ENCODE results near the gene CELF4. TPM values are rescaled to one million over a fixed set of nuclear protein-coding genes. Genes with fewer than 3 reads are reported as not detected.

The CELF4 gene
- total and polyA plus RNA-seq, 10 of the 15 experiments (the other 5 are each of a cell fraction or from before 2014, with no cell fraction given): 0.03 to 0.32 TPM; not detected in 8

DNA sequence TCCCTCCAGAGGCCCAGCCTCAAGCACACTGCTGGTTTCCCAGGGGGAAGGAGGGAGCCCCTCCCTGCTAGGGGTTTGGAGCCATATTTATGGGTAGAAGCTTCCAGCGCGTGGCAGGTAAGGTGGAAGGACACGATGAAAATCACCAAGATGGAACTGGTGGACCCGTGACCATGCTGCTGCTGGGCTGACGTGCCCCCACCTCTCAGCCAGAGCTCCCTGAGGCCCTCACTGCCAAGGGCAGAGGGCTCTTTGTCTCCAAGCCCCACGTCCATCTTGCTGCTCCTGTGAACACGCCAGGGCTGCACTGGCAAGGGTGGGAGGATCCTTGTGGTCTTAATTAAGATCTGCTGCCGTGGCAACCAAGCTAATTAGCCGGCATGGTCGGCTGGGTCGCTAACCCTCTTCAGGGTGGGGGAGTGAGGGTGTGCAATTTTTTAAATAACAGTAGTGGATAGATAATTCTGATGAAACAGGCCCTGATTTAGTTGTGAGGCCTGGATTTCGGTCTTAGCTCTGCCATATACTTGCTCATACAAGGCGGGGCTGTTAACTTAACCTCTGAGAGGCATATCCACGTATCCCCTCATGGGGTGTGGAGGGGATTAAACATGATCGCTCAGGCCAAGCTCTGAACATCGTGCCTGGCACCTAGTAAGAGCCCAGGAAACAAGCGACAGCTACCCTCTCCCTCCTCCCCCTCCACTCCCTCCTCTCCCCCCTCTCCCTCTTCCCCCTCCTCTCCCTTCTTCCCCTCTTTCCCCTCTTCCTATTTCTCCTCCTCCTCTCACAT is 232.8 kb downstream of the CELF4 start:
- no TSS peak for BruUV-seq (replicated peaks)
- Histone ChIP-seq H3K9me3 (replicated peaks; ENCODE audit: control insufficient read depth, insufficient read depth, low read length) (no peaks in the 10 kb centered on the region), H2AFZ (ENCODE audit: control insufficient read depth, low read depth, low read length) (no peak overlapping the region), H3K4me1 (ENCODE audit: control insufficient read depth, insufficient read depth, low read length) (no peaks in the 10 kb centered on the region), H3K9ac (ENCODE audit: control insufficient read depth, insufficient read depth, low read length) (no peak overlapping the region), H3K79me2 (ENCODE audit: control insufficient read depth, insufficient read depth, low read length) (no peaks in the 10 kb centered on the region), H3K4me2 (ENCODE audit: control insufficient read depth, insufficient read depth) (no peak overlapping the region), H3K4me3 (no peak overlapping the region), H3K27ac (ENCODE audit: control insufficient read depth, insufficient read depth) (no peak overlapping the region), H4K20me1 (ENCODE audit: control insufficient read depth, insufficient read depth) (no peaks in the 10 kb centered on the region), H3K36me3 (ENCODE audit: control insufficient read depth in 2 of 2, insufficient read depth in 2 of 2, low read length in 1 of 2) (no peaks in the 10 kb centered on the region), H3K27me3 (replicated peaks in 1 of 2; ENCODE audit: control insufficient read depth in 2 of 2, insufficient read depth in 2 of 2, low read length in 1 of 2) (no peaks in the 10 kb centered on the region; a peak in 3 of 4 replicates)
- CTCF ChIA-PET: interaction anchor here (1.0 kb wide), 1 partner anchor 10 kb away, joined by 3 read pairs; no protein-coding TSS in a partner anchor
- 13% methylated on average over 16 of the region's 17 CpGs for WGBS (ENCODE audit: insufficient coverage, insufficient replicate concordance, low lambda C conversion rate, missing lambda C conversion rate)
- SMC1A ChIA-PET (ENCODE audit: uncharacterized antibody, unreplicated experiment): no interaction called here
- intact Hi-C loops (cut with micrococcal nuclease; ENCODE audit: unreplicated experiment) (no loop called here), in situ Hi-C loops (cut with MboI) (no loop called here)
- POLR2A ChIA-PET: no interaction called here
- DNase-seq (ENCODE audit: low read depth, low spot score) (no peak), ATAC-seq (no peak), FAIRE-seq (no peak)
- no peak for TF ChIP-seq TCF12 (IDR thresholded peaks at IDR 0.05; ENCODE audit: low read depth, low read length)
- no peak for TF ChIP-seq IRF4 (IDR thresholded peaks at IDR 0.05; ENCODE audit: low read depth, low read length)
- TF ChIP-seq TAF1 (IDR thresholded peaks at IDR 0.05; ENCODE audit: borderline replicate concordance, low read depth, low read length): no peak
- TF ChIP-seq, protein P1, sequence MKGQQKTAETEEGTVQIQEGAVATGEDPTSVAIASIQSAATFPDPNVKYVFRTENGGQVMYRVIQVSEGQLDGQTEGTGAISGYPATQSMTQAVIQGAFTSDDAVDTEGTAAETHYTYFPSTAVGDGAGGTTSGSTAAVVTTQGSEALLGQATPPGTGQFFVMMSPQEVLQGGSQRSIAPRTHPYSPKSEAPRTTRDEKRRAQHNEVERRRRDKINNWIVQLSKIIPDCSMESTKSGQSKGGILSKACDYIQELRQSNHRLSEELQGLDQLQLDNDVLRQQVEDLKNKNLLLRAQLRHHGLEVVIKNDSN (IDR thresholded peaks at IDR 0.05; ENCODE audit: borderline replicate concordance, extremely low read length, insufficient read depth, low read depth, low read length): no peak
- TF ChIP-seq, protein P2, sequence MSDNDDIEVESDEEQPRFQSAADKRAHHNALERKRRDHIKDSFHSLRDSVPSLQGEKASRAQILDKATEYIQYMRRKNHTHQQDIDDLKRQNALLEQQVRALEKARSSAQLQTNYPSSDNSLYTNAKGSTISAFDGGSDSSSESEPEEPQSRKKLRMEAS (IDR thresholded peaks at IDR 0.05; ENCODE audit: low read depth, low read length): no peak
- TF ChIP-seq CHD2 (IDR thresholded peaks at IDR 0.05; ENCODE audit: borderline replicate concordance, low read depth, low read length): no peak
- TF ChIP-seq, protein P3, sequence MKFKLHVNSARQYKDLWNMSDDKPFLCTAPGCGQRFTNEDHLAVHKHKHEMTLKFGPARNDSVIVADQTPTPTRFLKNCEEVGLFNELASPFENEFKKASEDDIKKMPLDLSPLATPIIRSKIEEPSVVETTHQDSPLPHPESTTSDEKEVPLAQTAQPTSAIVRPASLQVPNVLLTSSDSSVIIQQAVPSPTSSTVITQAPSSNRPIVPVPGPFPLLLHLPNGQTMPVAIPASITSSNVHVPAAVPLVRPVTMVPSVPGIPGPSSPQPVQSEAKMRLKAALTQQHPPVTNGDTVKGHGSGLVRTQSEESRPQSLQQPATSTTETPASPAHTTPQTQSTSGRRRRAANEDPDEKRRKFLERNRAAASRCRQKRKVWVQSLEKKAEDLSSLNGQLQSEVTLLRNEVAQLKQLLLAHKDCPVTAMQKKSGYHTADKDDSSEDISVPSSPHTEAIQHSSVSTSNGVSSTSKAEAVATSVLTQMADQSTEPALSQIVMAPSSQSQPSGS (IDR thresholded peaks at IDR 0.05; ENCODE audit: low read length): no peak
- no peak for TF ChIP-seq SMAD5 (IDR thresholded peaks at IDR 0.05; ENCODE audit: low read depth)
- no peak for TF ChIP-seq NFXL1 (IDR thresholded peaks at IDR 0.05; ENCODE audit: borderline replicate concordance)
- no peak for TF ChIP-seq NFYB (IDR thresholded peaks at IDR 0.05; ENCODE audit: insufficient read depth, low read depth, low read length)
- no peak for TF ChIP-seq SP1 (IDR thresholded peaks at IDR 0.05; ENCODE audit: low read depth, low read length)
- TF ChIP-seq, protein P4, sequence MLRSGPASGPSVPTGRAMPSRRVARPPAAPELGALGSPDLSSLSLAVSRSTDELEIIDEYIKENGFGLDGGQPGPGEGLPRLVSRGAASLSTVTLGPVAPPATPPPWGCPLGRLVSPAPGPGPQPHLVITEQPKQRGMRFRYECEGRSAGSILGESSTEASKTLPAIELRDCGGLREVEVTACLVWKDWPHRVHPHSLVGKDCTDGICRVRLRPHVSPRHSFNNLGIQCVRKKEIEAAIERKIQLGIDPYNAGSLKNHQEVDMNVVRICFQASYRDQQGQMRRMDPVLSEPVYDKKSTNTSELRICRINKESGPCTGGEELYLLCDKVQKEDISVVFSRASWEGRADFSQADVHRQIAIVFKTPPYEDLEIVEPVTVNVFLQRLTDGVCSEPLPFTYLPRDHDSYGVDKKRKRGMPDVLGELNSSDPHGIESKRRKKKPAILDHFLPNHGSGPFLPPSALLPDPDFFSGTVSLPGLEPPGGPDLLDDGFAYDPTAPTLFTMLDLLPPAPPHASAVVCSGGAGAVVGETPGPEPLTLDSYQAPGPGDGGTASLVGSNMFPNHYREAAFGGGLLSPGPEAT (IDR thresholded peaks at IDR 0.05; ENCODE audit: low read depth): no peak
- TF ChIP-seq, protein P5, sequence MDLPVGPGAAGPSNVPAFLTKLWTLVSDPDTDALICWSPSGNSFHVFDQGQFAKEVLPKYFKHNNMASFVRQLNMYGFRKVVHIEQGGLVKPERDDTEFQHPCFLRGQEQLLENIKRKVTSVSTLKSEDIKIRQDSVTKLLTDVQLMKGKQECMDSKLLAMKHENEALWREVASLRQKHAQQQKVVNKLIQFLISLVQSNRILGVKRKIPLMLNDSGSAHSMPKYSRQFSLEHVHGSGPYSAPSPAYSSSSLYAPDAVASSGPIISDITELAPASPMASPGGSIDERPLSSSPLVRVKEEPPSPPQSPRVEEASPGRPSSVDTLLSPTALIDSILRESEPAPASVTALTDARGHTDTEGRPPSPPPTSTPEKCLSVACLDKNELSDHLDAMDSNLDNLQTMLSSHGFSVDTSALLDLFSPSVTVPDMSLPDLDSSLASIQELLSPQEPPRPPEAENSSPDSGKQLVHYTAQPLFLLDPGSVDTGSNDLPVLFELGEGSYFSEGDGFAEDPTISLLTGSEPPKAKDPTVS (IDR thresholded peaks at IDR 0.05; ENCODE audit: low read depth, low read length): no peak
- RAD21 ChIA-PET (ENCODE audit: unreplicated experiment): no interaction called here

Measured in GM12878 (cell line).